HepG2 (cell line): Measurements from ENCODE around the gene TBC1D14. TPM values are rescaled to one million over a fixed set of nuclear protein-coding genes. Genes with fewer than 3 reads are reported as not detected.

ENCODE experiments used
- HNRNPL ChIP-seq: fragments of 200-400 bp; formaldehyde crosslinking; IDR thresholded peaks from 2 replicates; pipeline ENCODE4 v1.6.1; 2017; ENCODE audit warnings: mild to moderate bottlenecking, low read depth, low read length
- HOXA7 ChIP-seq: sonication (generic); formaldehyde crosslinking; IDR thresholded peaks from 2 replicates; pipeline ENCODE4 v1.8.1; 2022; ENCODE audit warnings: mild to moderate bottlenecking, missing genetic modification reagents, moderate library complexity
- HOXA9 ChIP-seq: sonication (generic); formaldehyde crosslinking; IDR thresholded peaks from 2 replicates; pipeline ENCODE4 v1.8.1; 2022; ENCODE audit warnings: missing genetic modification reagents, mild to moderate bottlenecking, moderate library complexity, borderline replicate concordance
- KAT2B ChIP-seq: fragments of 150-350 bp; IDR thresholded peaks from 2 replicates; pipeline ENCODE4 v1.6.1; 2014; ENCODE audit warnings: low read depth, low read length, borderline replicate concordance
- KDM6A ChIP-seq: IDR thresholded peaks from 2 replicates; pipeline ENCODE4 v1.6.1; 2016; ENCODE audit warnings: low read depth
- KIAA2018 ChIP-seq: sonication (generic); formaldehyde crosslinking; IDR thresholded peaks from 2 replicates; pipeline ENCODE4 v1.5.0; 2020; ENCODE audit warnings: mild to moderate bottlenecking, missing genetic modification reagents, borderline replicate concordance
- SP140L ChIP-seq: sonication (generic); formaldehyde crosslinking; IDR thresholded peaks from 2 replicates; pipeline ENCODE4 v1.4.0; 2020; ENCODE audit warnings: missing genetic modification reagents, borderline replicate concordance
- ZNF136 ChIP-seq: sonication (generic); formaldehyde crosslinking; IDR thresholded peaks from 2 replicates; pipeline ENCODE4 v1.8.1; 2022; ENCODE audit warnings: low read depth, mild to moderate bottlenecking, moderate library complexity, missing genetic modification reagents
- ZNF205 ChIP-seq: IDR thresholded peaks from 2 replicates; pipeline ENCODE4 v1.6.1; 2018; ENCODE audit warnings: missing biosample characterization, missing genetic modification reagents
- ZNF30 ChIP-seq: sonication (generic); formaldehyde crosslinking; IDR thresholded peaks from 2 replicates; pipeline ENCODE4 v1.5.0; 2020; ENCODE audit warnings: mild to moderate bottlenecking, missing genetic modification reagents
- ZNF530 ChIP-seq: sonication (generic); formaldehyde crosslinking; IDR thresholded peaks from 2 replicates; pipeline ENCODE4 v1.5.0; 2020; ENCODE audit warnings: low read depth, mild to moderate bottlenecking, missing genetic modification reagents
- ZNF556 ChIP-seq: sonication (generic); formaldehyde crosslinking; IDR thresholded peaks from 2 replicates; pipeline ENCODE4 v1.4.0; 2020; ENCODE audit warnings: mild to moderate bottlenecking, missing genetic modification reagents, borderline replicate concordance
- polyA plus RNA-seq, 8 experiments: library from polyadenylated mRNA; depleted of rRNA in 3 of 8; stranded (reverse) in 7 of 8; unstranded in 1 of 8; fragments of >200 nt; fragmentation: Illumina TruSeq in 4 of 8; extraction: Trizol in 4 of 8; gene quantifications; 2 replicates each; pipeline versions ENCODE4 v1.2.1 to v1.2.3, GENCODE V29; 2011 to 2016; ENCODE audit warnings: low read depth in 4 of 8, missing spikeins in 1 of 8, mixed read lengths in 1 of 8; ENCODE audit not compliant: insufficient read depth in 1 of 8
- total RNA-seq, 5 experiments: library from RNA; depleted of rRNA; stranded (reverse); fragments of >200 nt; fragmentation: Illumina TruSeq; extraction: Trizol; gene quantifications; 2 replicates each; pipeline ENCODE4 v1.2.3, GENCODE V29; 2016; ENCODE audit warnings: low read depth in 1 of 5
- TF ChIP-seq, protein P1 (sequence below): sonication (generic); formaldehyde crosslinking; IDR thresholded peaks from 2 replicates; pipeline ENCODE4 v1.4.0; 2020; ENCODE audit warnings: low read depth, missing genetic modification reagents
- TF ChIP-seq, protein P2 (sequence below): IDR thresholded peaks from 2 replicates; pipeline ENCODE4 v1.6.1; 2018; ENCODE audit warnings: missing genetic modification reagents

Gene TBC1D14
- total and polyA plus RNA-seq, 2 of the 13 experiments (the other 11 are each of a cell fraction or from before 2014, with no cell fraction given): 29.5 to 46.5 TPM

- TF ChIP-seq KDM6A (no peak), ZNF530 (no peak), HOXA7 (CRISPR knock-in tag) (no peak), KIAA2018 (no peak), KAT2B (no peak), ZNF556 (CRISPR knock-in tag) (peak; percentile 76; the same call in 1 of the 2 replicates), ZNF136 (CRISPR knock-in tag) (0 out of 2 replicates have a peak, but pooled peaks have one; percentile 24), HOXA9 (no peak), ZNF205 (CRISPR knock-in tag) (peak; percentile 78; the same call in 1 of the 2 replicates), SP140L (CRISPR knock-in tag) (no peak; the same call in 1 of the 2 replicates), ZNF30 (no peak), HNRNPL (no peak)
- TF ChIP-seq, protein P1, sequence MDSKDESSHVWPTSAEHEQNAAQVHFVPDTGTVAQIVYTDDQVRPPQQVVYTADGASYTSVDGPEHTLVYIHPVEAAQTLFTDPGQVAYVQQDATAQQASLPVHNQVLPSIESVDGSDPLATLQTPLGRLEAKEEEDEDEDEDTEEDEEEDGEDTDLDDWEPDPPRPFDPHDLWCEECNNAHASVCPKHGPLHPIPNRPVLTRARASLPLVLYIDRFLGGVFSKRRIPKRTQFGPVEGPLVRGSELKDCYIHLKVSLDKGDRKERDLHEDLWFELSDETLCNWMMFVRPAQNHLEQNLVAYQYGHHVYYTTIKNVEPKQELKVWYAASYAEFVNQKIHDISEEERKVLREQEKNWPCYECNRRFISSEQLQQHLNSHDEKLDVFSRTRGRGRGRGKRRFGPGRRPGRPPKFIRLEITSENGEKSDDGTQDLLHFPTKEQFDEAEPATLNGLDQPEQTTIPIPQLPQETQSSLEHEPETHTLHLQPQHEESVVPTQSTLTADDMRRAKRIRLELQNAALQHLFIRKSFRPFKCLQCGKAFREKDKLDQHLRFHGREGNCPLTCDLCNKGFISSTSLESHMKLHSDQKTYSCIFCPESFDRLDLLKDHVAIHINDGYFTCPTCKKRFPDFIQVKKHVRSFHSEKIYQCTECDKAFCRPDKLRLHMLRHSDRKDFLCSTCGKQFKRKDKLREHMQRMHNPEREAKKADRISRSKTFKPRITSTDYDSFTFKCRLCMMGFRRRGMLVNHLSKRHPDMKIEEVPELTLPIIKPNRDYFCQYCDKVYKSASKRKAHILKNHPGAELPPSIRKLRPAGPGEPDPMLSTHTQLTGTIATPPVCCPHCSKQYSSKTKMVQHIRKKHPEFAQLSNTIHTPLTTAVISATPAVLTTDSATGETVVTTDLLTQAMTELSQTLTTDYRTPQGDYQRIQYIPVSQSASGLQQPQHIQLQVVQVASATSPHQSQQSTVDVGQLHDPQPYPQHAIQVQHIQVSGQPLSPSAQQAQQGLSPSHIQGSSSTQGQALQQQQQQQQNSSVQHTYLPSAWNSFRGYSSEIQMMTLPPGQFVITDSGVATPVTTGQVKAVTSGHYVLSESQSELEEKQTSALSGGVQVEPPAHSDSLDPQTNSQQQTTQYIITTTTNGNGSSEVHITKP (CRISPR knock-in tag): peak; percentile 68
- TF ChIP-seq, protein P2, sequence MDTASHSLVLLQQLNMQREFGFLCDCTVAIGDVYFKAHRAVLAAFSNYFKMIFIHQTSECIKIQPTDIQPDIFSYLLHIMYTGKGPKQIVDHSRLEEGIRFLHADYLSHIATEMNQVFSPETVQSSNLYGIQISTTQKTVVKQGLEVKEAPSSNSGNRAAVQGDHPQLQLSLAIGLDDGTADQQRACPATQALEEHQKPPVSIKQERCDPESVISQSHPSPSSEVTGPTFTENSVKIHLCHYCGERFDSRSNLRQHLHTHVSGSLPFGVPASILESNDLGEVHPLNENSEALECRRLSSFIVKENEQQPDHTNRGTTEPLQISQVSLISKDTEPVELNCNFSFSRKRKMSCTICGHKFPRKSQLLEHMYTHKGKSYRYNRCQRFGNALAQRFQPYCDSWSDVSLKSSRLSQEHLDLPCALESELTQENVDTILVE (CRISPR knock-in tag): peak; percentile 85
Measured at GRCh38 chr4:6917461-6918271, 8.0 kb downstream of the TBC1D14 start (continued).
